Stimulated activated CD8-positive, alpha-beta memory T cell treated with anti-CD3 and anti-CD28 coated beads, Interleukin-4, amount 100 ng/mL, for 24 hours (primary cell): ENCODE measurements around the gene HNRNPH1.
"Not testable (repeated sequence)": the region's sequence is repeated elsewhere in the genome, so short reads cannot be mapped to it uniquely, and the experiment has no call there.

Experiments used
- DNase-seq: peaks from one replicate; pipeline ENCODE4 v3.0.0-alpha.2; 2020; ENCODE audit warnings: low read depth

Gene HNRNPH1

GRCh38 chr5:179623003-179623905 lies at the start of gene HNRNPH1:
HNRNPH1 (minus strand) TSS chr5:179623671; CDS start chr5:179623133, 538 bp downstream.
- DNase-seq: peak; percentile 95

- no peak for DNase-seq
Measured at GRCh38 chr5:179668391-179668790, 44.9 kb upstream of the HNRNPH1 start.

GRCh38 chr5:179661647-179662046 lies 38.2 kb upstream of the HNRNPH1 start:
- not testable (repeated sequence) for DNase-seq

GRCh38 chr5:179658179-179658856 lies 34.8 kb upstream of the HNRNPH1 start:
- not testable (repeated sequence) for DNase-seq

- DNase-seq: not testable (repeated sequence)
Measured at GRCh38 chr5:179657302-179658178, 34.1 kb upstream of the HNRNPH1 start.

GRCh38 chr5:179653135-179653534 lies 29.7 kb upstream of the HNRNPH1 start:
- DNase-seq: not testable (repeated sequence)

- DNase-seq: not testable (repeated sequence)
Measured at GRCh38 chr5:179650245-179650644, 26.8 kb upstream of the HNRNPH1 start.

GRCh38 chr5:179649166-179649703 lies 25.8 kb upstream of the HNRNPH1 start:
- not testable (repeated sequence) for DNase-seq

- DNase-seq: no peak
Measured at GRCh38 chr5:179648410-179648809, 24.9 kb upstream of the HNRNPH1 start.

- DNase-seq: not testable (repeated sequence)
Measured at GRCh38 chr5:179644766-179645165, 21.3 kb upstream of the HNRNPH1 start.

- DNase-seq: not testable (repeated sequence)
Measured at GRCh38 chr5:179643141-179643920, 19.9 kb upstream of the HNRNPH1 start.

GRCh38 chr5:179642626-179643025 lies 19.2 kb upstream of the HNRNPH1 start:
- not testable (repeated sequence) for DNase-seq

- not testable (repeated sequence) for DNase-seq
Measured at GRCh38 chr5:179641745-179642144, 18.3 kb upstream of the HNRNPH1 start.

GRCh38 chr5:179639296-179639695 lies 15.8 kb upstream of the HNRNPH1 start:
- not testable (repeated sequence) for DNase-seq

GRCh38 chr5:179634370-179635172 lies 11.1 kb upstream of the HNRNPH1 start:
- DNase-seq: not testable (repeated sequence)

- not testable (repeated sequence) for DNase-seq
Measured at GRCh38 chr5:179633501-179634369, 10.3 kb upstream of the HNRNPH1 start.

GRCh38 chr5:179624841-179625271 lies 1.4 kb upstream of the HNRNPH1 start:
- DNase-seq: no peak

GRCh38 chr5:179623906-179624741 lies 653 bp upstream of the HNRNPH1 start:
- DNase-seq: peak; percentile 31
